GM18507 (cell line): Measurements from ENCODE around the gene IL1RAPL1.
A peak's percentile ranks its signal among the peaks of the same experiment; 100 is the strongest.

Experiments
- DNase-seq: peaks from one replicate; pipeline ENCODE4 v3.0.0; 2011; ENCODE audit warnings: low read depth; ENCODE audit not compliant: insufficient read length; ENCODE audit errors: extremely low spot score
- FAIRE-seq: peaks from 2 replicates; lab custom pipeline; 2011; peaks lifted over from hg19 to GRCh38; lab: Jason Lieb, UNC

IL1RAPL1 gene

DNA sequence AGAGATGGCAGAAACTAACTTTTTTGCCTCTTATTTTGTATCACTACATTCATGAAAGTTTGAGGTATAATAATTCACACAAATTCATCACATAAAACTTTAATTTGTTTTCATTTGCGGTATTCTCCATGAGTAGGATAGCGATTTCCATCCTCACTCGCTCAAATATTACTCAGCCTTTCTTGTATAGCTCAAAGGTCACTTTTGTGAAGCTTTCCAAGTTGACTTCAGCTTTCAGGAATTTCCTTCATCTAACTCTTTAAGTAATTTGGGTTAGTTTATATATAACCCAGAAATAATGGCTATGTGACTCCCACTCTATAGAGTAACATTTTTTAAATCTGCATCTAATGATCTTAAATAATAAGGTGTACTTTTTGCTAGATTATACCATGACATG is 314.4 kb downstream of the IL1RAPL1 start:
- FAIRE-seq = no peak
- no peak for DNase-seq

DNA sequence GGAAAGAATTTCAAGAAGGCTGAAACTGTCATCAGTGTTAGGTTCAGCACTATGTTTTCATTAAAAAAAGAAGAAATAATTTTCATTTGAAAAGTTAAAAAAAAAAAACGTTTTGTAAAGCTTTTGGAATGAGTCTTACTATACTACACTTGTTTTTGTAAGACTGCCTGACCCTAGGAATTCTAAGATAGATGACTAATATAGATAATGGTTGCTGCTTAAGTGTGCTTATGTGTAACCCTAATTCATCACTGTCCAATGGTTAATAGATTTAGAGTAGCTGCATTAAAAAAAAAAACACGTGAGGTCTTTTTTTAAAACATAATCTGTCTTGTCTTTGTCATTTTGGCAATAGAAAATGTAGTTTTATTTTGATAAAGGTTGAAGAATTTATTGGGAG is 323.2 kb downstream of the IL1RAPL1 start:
- no peak for FAIRE-seq

GRCh38 chrX:28920153-28920943 is 333.1 kb downstream of the IL1RAPL1 start:
- FAIRE-seq = no peak
- DNase-seq = no peak

More for the DNA sequence above, 323.2 kb downstream of the IL1RAPL1 start:
- DNase-seq = no peak

DNA sequence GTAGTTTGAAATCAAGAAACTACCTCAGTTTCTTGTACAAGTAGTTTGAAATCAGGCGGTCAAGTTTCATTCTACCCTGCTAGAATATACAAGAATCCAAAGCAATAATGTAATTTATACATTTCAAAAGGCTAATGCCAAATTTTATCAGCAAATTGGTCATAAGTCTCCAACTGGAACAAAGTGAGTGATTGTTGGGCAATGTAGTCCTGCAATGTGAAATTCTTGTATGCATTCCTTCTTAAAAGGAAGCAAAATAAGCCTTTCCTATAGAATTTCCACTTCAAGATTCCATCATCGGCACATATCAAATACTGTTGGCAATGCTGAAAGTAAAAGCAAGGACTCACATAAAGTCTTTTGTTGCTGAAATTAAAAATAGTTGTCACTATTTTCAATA is 334.9 kb downstream of the IL1RAPL1 start:
- FAIRE-seq = no peak
- no peak for DNase-seq

DNA sequence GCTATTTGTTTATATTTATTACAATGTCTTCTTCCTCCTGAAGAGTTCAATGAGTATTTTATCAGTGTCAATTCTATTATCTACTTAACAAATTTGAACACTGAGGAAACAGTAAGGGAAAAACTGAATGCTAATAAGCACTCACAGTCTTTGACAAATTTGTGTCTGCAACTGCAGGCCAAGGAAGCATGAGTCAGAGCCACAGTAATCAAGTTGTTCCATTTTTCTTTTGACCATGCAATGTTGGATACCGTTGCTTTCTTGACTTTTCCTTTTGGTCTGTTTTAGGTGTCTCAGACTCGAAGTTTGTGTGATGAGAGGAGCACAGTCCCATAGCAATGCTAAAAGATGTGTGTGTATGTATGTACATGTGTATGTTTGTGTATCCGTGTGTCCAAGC is 359.6 kb downstream of the IL1RAPL1 start:
- DNase-seq (no peak), FAIRE-seq (no peak)

DNA sequence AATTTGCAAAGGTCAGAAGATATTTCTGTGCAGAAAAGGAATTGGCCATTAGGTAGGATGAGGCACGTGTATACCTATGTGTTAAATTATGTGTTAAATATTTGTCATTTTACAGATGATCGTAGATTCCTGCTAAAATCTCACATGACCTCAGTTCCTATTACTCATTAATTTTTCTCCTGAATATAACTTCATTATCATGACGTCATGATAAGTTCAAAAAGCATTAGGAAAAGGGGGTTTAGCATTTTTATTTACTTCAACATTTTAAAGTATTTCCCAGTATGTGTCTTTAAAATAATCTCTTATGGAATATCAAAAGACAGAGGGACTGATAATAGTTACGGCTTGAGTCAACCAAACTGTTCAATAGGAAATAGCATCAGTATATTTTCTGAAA is 372.8 kb downstream of the IL1RAPL1 start:
- DNase-seq = no peak
- FAIRE-seq = no peak

GRCh38 chrX:28966331-28966730 is 379.1 kb downstream of the IL1RAPL1 start:
- no peak for DNase-seq
- FAIRE-seq = no peak

DNA sequence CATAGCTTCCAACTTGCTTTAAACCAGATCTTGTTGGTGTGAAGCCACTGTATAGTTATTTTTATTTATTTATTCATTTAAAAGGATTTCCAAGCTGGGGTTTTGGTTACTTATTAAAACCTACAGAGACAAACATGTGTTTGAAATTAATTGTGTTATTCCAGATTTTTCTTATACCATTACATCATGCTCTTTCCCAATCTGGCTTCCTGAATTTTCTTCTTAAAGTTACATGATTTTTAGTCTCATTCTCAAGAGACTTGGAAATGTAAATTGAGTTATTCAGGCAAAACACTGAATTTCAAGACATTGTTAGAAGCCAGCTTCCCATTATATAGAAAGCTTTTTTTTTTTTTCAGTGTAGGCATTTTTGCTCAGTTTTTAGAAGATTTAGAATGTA is 381.9 kb downstream of the IL1RAPL1 start:
- DNase-seq (no peak), FAIRE-seq (no peak)

- DNase-seq (no peak), FAIRE-seq (no peak)
These were observed 392.6 kb downstream of the IL1RAPL1 start for GRCh38 chrX:28979877-28980276.

DNA sequence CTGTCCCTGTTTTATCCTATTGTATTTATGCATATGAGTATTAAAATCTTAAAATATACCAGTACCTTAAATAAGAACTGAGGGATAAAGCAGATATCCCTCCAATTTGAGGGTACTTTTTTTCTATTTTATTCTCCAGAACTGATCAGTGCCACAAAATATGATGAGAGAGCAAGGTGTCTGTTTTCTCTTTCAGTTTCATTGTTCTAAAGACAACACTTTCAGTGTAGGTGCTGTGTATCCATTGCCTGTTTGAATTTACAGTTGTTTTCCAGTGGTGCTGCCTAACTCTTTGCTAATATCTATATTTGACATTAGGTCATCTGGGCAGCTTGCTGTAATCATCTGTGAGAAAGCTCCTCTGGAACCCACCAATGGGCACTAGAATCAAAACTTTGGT is 394.7 kb downstream of the IL1RAPL1 start:
- DNase-seq (no peak), FAIRE-seq (peak; percentile 36)

DNA sequence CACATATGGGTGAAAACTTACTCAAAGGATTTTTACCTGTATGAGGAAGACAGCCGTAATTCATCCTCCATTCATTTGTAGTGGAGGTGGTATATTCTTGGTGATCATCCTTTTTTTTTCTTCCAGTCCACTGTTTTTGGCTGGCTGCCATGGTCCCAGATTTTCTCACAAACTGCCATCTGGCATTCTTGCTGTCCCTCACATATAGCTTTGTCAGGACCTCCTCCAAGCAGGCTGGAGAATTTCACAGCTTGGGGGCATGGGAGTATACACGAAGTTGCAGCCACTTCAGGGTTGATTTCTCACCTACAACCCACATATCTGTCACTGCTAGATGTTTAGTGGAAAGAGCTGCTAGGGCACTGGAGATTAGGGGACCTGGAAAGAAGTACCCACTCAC is 401.0 kb downstream of the IL1RAPL1 start:
- FAIRE-seq = no peak
- DNase-seq = no peak

GRCh38 chrX:28997706-28998463 is 410.6 kb downstream of the IL1RAPL1 start:
- FAIRE-seq (no peak), DNase-seq (no peak)

DNA sequence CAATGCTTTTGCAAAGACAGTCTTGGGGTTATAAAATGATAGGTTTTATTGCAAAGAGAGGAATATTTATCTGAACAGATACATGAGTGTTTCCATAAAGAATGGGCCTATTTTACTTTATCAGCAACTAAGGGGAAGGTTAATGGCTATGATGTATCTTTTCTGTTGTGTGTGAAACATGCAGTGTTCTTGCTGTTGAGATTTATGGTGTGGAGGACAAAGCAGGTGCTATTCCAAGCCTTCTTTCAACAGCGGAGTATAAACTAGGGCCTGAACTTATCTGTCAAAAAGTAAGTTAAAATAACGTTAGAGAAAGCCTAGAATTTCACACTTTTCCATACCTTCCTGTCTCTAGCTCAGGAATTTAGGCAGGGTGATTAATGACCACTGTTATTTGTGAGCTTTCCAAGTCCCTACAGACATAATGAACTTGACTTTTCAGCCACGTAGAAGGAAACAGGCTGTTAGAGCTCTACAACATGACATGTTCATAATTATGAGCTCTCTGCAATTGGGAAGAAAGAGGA is 411.4 kb downstream of the IL1RAPL1 start:
- no peak for DNase-seq
- FAIRE-seq = no peak

DNA sequence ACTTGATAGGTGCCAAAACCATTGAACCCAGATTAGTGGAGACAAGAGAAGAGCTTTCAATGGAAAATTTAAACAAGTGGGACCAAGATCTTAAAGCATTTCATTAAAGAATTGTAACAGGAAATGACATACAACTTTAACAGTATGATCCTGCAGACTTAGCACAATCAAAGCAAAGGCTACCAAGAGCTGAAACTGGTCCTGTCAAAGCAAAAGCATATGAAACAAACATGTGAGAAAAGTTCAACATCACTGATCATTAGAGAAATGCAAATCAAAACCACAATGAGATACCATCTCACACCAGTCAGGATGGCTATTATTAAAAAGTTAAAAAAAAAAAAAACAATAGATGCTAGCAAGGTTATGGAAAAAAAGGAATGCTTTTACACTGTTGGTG is 425.6 kb downstream of the IL1RAPL1 start:
- no peak for FAIRE-seq
- DNase-seq = no peak

DNA sequence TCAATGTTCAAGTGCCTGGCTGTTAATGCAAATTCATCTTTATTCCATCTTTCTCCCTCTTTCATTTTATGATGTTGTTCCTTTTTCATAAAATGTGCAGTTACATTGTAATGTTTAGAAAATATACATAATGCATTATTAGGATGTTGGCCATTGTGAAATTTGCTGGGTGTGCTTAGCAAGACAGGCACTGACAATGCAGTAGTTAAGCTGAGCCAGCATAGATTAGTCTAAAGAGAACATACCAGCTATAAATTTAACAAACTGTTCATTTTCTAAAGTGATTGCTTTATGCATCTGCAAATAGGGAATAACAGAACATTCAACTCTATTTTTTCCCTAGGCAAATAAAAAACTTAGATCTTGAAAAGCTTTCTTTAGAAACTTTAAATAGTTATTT is 436.0 kb downstream of the IL1RAPL1 start:
- DNase-seq (no peak), FAIRE-seq (no peak)

- no peak for FAIRE-seq
- no peak for DNase-seq
These were observed 437.6 kb downstream of the IL1RAPL1 start for GRCh38 chrX:29024871-29025270.

- no peak for DNase-seq
- no peak for FAIRE-seq
These were observed 452.3 kb downstream of the IL1RAPL1 start for GRCh38 chrX:29039501-29039900.

DNA sequence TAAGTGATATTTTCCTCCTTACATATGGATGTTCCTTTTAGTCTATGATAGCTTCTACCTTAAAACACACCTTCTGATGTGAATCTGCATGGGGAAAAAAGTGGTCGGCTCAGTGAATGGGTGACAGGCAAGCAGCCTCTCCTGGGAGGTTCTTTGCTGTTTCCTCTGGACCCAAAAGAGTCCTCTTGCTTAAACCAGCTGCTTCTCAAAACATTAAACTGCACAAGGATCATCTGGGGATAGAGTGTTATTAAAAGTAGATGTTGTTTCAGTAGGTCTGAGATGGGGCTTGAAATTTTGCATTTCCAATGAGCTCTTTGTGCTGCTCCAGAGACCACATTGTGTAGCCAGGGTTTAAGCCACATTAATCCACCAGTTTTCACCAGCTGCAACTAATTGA is 452.9 kb downstream of the IL1RAPL1 start:
- DNase-seq (no peak), FAIRE-seq (no peak)

GRCh38 chrX:29042341-29042740 is 455.1 kb downstream of the IL1RAPL1 start:
- no peak for DNase-seq
- FAIRE-seq = no peak

DNA sequence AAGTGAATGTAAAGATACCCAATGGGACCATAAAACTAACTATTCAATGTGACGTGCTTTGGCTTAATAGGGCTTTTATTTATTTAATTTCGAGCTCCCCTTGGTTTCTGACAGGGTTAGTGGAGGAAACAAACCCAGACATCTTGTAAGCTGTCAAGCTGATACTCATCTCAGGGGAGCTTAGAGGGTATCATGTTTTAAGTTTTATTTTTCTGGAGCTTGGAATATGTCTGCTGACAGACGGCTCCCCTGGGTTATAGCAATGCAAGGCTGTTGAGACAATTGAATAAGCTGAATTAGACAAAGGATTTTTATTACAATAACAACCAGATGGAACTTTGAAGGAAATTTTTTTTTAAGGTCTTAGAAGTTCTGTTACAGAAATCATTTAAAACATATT is 456.5 kb downstream of the IL1RAPL1 start:
- no peak for DNase-seq
- no peak for FAIRE-seq
